ENCODE measurements around the gene STAT5B. TPM values are rescaled to one million over a fixed set of nuclear protein-coding genes. Genes with fewer than 3 reads are reported as not detected.
A peak's percentile ranks its signal among the peaks of the same experiment; 100 is the strongest.

The STAT5B gene
- total and polyA plus RNA-seq, 9 of the 15 experiments (the other 6 are each of a cell fraction or from before 2014, with no cell fraction given): 20.8 to 176 (median 92.4) TPM

- TF ChIP-seq RBM14 (IDR thresholded peaks at IDR 0.05; ENCODE audit: borderline replicate concordance, insufficient read depth, low read depth, low read length) (no peak), TRIM28 (IDR thresholded peaks at IDR 0.05) (no peak), ZKSCAN1 (IDR thresholded peaks at IDR 0.05; ENCODE audit: low read depth, low read length) (no peak), ZNF431 (CRISPR knock-in tag; IDR thresholded peaks at IDR 0.05) (no peak), FOXA3 (CRISPR knock-in tag; conservative IDR thresholded peaks at IDR 0.05 in 1 of 2, IDR thresholded peaks at IDR 0.05 in 1 of 2) (peak; percentile 68 to 75; a peak in 3 of 4 replicates), PKNOX1 (IDR thresholded peaks at IDR 0.05) (peak; percentile 93), SIN3A (IDR thresholded peaks at IDR 0.05; ENCODE audit: borderline replicate concordance in 2 of 2, control insufficient read depth in 1 of 2, low read depth in 2 of 2, low read length in 2 of 2) (no peak), E2F1 (CRISPR knock-in tag; IDR thresholded peaks at IDR 0.05) (no peak), HES1 (IDR thresholded peaks at IDR 0.05; ENCODE audit: low read depth) (no peak), NEUROD1 (IDR thresholded peaks at IDR 0.05; ENCODE audit: borderline replicate concordance, low read depth, low read length, partially characterized antibody) (peak; percentile 80), ZNF212 (CRISPR knock-in tag; IDR thresholded peaks at IDR 0.05) (no peak), HMGXB4 (CRISPR knock-in tag; IDR thresholded peaks at IDR 0.05) (no peak), BRF1 (IDR thresholded peaks at IDR 0.05; ENCODE audit: borderline replicate concordance, extremely low read depth, insufficient read length) (no peak), KLF16 (IDR thresholded peaks at IDR 0.05) (peak; percentile 48; the same call in 1 of the 2 replicates), HNRNPH1 (optimal IDR thresholded peaks at IDR 0.05; ENCODE audit: low read depth, low read length) (no peak), ZNF280B (CRISPR knock-in tag; IDR thresholded peaks at IDR 0.05) (no peak), ZBTB17 (CRISPR knock-in tag; IDR thresholded peaks at IDR 0.05) (no peak), ARNT (IDR thresholded peaks at IDR 0.05) (peak in 1 of 2 experiments; percentile 72; a peak in 1 of 4 replicates), POLR2H (tag; IDR thresholded peaks at IDR 0.05; ENCODE audit: low read depth) (peak; percentile 64; the same call in 1 of the 2 replicates)
Measured at GRCh38 chr17:42266918-42267766, 9.0 kb downstream of the STAT5B start (continued).

Measured in K562 (cell line).